ENCODE results near the gene CHKA.

CHKA gene

GRCh38 chr11:68035266-68035876 lies 85.8 kb downstream of the CHKA start:
- Histone ChIP-seq H2AFZ (ENCODE audit: low read length) (no peak overlapping the region), H3K27me3 (ENCODE audit: insufficient read depth, low read length, poor library complexity, severe bottlenecking) (no peaks in the 10 kb centered on the region), H3F3A (ENCODE audit: low read depth) (peaks cover 3% of the 10 kb centered on the region; the same call in 1 of the 2 replicates), H3K9me3 (ENCODE audit: insufficient read depth, low read depth, low read length) (no peaks in the 10 kb centered on the region), H3K4me3 (ENCODE audit: low read length, poor library complexity, severe bottlenecking) (no peak overlapping the region), H3K9ac (ENCODE audit: low read depth, low read length, poor library complexity, severe bottlenecking) (no peak overlapping the region), H3K79me2 (ENCODE audit: insufficient read depth, low read length) (peaks cover 33% of the 10 kb centered on the region), H3K4me1 (ENCODE audit: insufficient read depth, low read length, poor library complexity, severe bottlenecking) (peaks cover 37% of the 10 kb centered on the region), H3K9me2 (replicated peaks; ENCODE audit: low read depth, low read length) (no peaks in the 10 kb centered on the region), H3K36me3 (ENCODE audit: insufficient read depth, low read length) (peaks cover 4% of the 10 kb centered on the region; the same call in 1 of the 2 replicates), H3K4me2 (ENCODE audit: low read depth, low read length, poor library complexity, severe bottlenecking) (no peak overlapping the region), H4K20me1 (ENCODE audit: insufficient read depth, low read length, poor library complexity, severe bottlenecking) (peaks cover 8% of the 10 kb centered on the region)
- no peak for TF ChIP-seq CTCF (conservative IDR thresholded peaks at IDR 0.05; ENCODE audit: low read length)
- no peak for TF ChIP-seq EZH2phosphoT487 (IDR thresholded peaks at IDR 0.05; ENCODE audit: borderline replicate concordance)

DNA sequence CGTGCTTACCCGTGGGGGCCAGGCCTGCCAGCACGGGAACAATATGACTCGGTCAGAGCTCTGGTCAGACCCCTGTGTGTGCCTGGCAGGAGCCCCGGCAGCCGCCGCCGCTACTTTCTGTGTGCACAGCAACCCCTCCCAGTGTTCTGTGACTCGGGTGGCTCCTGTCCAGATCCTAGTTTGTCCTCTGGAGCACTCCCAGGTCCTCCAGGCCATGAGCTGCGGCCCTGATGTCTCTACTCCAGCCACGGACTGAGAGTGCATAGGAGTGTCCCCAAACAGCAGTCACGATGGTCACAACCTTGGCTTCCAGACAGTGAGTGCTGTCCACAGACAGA lies 87.5 kb downstream of the CHKA start:
- Histone ChIP-seq H3K9ac (ENCODE audit: low read depth, low read length, poor library complexity, severe bottlenecking) (no peak overlapping the region), H3K36me3 (ENCODE audit: insufficient read depth, low read length) (peaks cover 4% of the 10 kb centered on the region; the same call in 1 of the 2 replicates), H3K4me3 (ENCODE audit: low read length, poor library complexity, severe bottlenecking) (no peak overlapping the region)

GRCh38 chr11:68032997-68033707 lies 88.0 kb downstream of the CHKA start:
- no peak overlapping the region for H3K9ac ChIP-seq (ENCODE audit: low read depth, low read length, poor library complexity, severe bottlenecking)
- no peaks in the 10 kb centered on the region for H3K9me3 ChIP-seq (ENCODE audit: insufficient read depth, low read depth, low read length)
- peaks cover 3% of the 10 kb centered on the region; the same call in 1 of the 2 replicates for H3F3A ChIP-seq (ENCODE audit: low read depth)
- H4K20me1 ChIP-seq (ENCODE audit: insufficient read depth, low read length, poor library complexity, severe bottlenecking) = peaks cover 8% of the 10 kb centered on the region
- H3K27me3 ChIP-seq (ENCODE audit: insufficient read depth, low read length, poor library complexity, severe bottlenecking) = no peaks in the 10 kb centered on the region
- H3K36me3 ChIP-seq (ENCODE audit: insufficient read depth, low read length) = peaks cover 4% of the 10 kb centered on the region; the same call in 1 of the 2 replicates
- no peak for TF ChIP-seq EZH2phosphoT487 (IDR thresholded peaks at IDR 0.05; ENCODE audit: borderline replicate concordance)
- TF ChIP-seq CTCF (conservative IDR thresholded peaks at IDR 0.05; ENCODE audit: low read length) = no peak
- no peak overlapping the region for H2AFZ ChIP-seq (ENCODE audit: low read length)
- H3K4me1 ChIP-seq (ENCODE audit: insufficient read depth, low read length, poor library complexity, severe bottlenecking) = peaks cover 43% of the 10 kb centered on the region
- no peaks in the 10 kb centered on the region for H3K9me2 ChIP-seq (replicated peaks; ENCODE audit: low read depth, low read length)
- peak overlapping the region; percentile 91 for H3K4me2 ChIP-seq (ENCODE audit: low read depth, low read length, poor library complexity, severe bottlenecking)
- H3K79me2 ChIP-seq (ENCODE audit: insufficient read depth, low read length) = peaks cover 43% of the 10 kb centered on the region
- H3K4me3 ChIP-seq (ENCODE audit: low read length, poor library complexity, severe bottlenecking) = no peak overlapping the region

More for the DNA sequence above, 87.5 kb downstream of the CHKA start:
- Histone ChIP-seq H3F3A (ENCODE audit: low read depth) (peaks cover 3% of the 10 kb centered on the region; the same call in 1 of the 2 replicates), H3K4me2 (ENCODE audit: low read depth, low read length, poor library complexity, severe bottlenecking) (no peak overlapping the region), H3K9me2 (replicated peaks; ENCODE audit: low read depth, low read length) (no peaks in the 10 kb centered on the region), H3K79me2 (ENCODE audit: insufficient read depth, low read length) (peaks cover 43% of the 10 kb centered on the region), H4K20me1 (ENCODE audit: insufficient read depth, low read length, poor library complexity, severe bottlenecking) (peaks cover 8% of the 10 kb centered on the region), H3K27me3 (ENCODE audit: insufficient read depth, low read length, poor library complexity, severe bottlenecking) (no peaks in the 10 kb centered on the region), H3K4me1 (ENCODE audit: insufficient read depth, low read length, poor library complexity, severe bottlenecking) (peaks cover 42% of the 10 kb centered on the region), H2AFZ (ENCODE audit: low read length) (no peak overlapping the region), H3K9me3 (ENCODE audit: insufficient read depth, low read depth, low read length) (no peaks in the 10 kb centered on the region)
- TF ChIP-seq EZH2phosphoT487 (IDR thresholded peaks at IDR 0.05; ENCODE audit: borderline replicate concordance) = no peak
- no peak for TF ChIP-seq CTCF (conservative IDR thresholded peaks at IDR 0.05; ENCODE audit: low read length)
